ENCODE measurements around the gene LIPA.

LIPA gene

DNA sequence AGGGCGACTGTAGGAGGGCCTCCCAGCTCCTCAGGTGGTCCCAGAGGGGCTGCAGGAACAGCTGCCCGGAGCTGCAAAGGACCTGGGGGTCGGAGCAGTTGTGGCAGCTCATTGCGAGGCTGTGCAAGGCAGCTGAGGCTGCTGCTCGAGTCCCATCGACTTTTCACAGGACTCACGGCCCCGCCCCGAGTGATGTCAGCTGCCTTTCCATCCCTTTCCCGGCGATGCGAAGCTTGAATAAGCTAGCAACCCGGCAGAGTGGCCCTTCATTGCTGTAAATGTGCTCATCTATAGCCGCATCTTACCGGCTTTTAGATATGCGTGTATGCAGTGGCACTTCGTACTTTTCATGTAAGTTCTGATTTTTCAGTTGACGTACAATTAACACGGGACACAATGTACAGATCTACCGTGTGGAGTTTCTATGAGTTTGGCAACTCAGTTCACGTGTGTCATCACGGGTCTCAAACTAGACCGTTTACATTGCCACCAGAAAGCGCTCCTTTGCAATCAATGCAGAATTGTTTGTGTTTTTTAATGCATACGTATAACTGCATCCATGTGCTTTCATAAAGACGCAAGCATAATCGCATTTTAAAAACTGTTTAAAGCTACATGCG, 44.3 kb downstream of the LIPA start, which contains the start of gene CH25H (continued):
- no peak for TF ChIP-seq CREB5 (CRISPR knock-in tag; IDR thresholded peaks at IDR 0.05; ENCODE audit: low read depth)

GRCh38 chr10:89206402-89207180, 45.0 kb downstream of the LIPA start:
- no peak for TF ChIP-seq CSDC2 (CRISPR knock-in tag; IDR thresholded peaks at IDR 0.05)
- no peak for TF ChIP-seq ESRRG (CRISPR knock-in tag; IDR thresholded peaks at IDR 0.05)
- TF ChIP-seq TOX (CRISPR knock-in tag; IDR thresholded peaks at IDR 0.05; ENCODE audit: borderline replicate concordance) = no peak
- no peak for TF ChIP-seq PPARA (CRISPR knock-in tag; IDR thresholded peaks at IDR 0.05; ENCODE audit: borderline replicate concordance)
- TF ChIP-seq, protein P1, sequence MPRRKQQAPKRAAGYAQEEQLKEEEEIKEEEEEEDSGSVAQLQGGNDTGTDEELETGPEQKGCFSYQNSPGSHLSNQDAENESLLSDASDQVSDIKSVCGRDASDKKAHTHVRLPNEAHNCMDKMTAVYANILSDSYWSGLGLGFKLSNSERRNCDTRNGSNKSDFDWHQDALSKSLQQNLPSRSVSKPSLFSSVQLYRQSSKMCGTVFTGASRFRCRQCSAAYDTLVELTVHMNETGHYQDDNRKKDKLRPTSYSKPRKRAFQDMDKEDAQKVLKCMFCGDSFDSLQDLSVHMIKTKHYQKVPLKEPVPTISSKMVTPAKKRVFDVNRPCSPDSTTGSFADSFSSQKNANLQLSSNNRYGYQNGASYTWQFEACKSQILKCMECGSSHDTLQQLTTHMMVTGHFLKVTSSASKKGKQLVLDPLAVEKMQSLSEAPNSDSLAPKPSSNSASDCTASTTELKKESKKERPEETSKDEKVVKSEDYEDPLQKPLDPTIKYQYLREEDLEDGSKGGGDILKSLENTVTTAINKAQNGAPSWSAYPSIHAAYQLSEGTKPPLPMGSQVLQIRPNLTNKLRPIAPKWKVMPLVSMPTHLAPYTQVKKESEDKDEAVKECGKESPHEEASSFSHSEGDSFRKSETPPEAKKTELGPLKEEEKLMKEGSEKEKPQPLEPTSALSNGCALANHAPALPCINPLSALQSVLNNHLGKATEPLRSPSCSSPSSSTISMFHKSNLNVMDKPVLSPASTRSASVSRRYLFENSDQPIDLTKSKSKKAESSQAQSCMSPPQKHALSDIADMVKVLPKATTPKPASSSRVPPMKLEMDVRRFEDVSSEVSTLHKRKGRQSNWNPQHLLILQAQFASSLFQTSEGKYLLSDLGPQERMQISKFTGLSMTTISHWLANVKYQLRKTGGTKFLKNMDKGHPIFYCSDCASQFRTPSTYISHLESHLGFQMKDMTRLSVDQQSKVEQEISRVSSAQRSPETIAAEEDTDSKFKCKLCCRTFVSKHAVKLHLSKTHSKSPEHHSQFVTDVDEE (CRISPR knock-in tag; IDR thresholded peaks at IDR 0.05) = no peak
- no peak for TF ChIP-seq ZNF70 (CRISPR knock-in tag; IDR thresholded peaks at IDR 0.05)
- TF ChIP-seq POU6F1 (CRISPR knock-in tag; IDR thresholded peaks at IDR 0.05; ENCODE audit: borderline replicate concordance, low read depth) = no peak
- no peak for TF ChIP-seq ISL1 (CRISPR knock-in tag; IDR thresholded peaks at IDR 0.05)
- TF ChIP-seq RARB (CRISPR knock-in tag; IDR thresholded peaks at IDR 0.05) = no peak
- TF ChIP-seq CSRNP3 (CRISPR knock-in tag; IDR thresholded peaks at IDR 0.05) = no peak
- TF ChIP-seq GLIS3 (CRISPR knock-in tag; IDR thresholded peaks at IDR 0.05) = no peak
- no peak for TF ChIP-seq SNAI2 (CRISPR knock-in tag; IDR thresholded peaks at IDR 0.05)
- TF ChIP-seq ZNF565 (CRISPR knock-in tag; conservative IDR thresholded peaks at IDR 0.05; ENCODE audit: low read depth) = no peak
- ATAC-seq = peak; percentile 67

DNA sequence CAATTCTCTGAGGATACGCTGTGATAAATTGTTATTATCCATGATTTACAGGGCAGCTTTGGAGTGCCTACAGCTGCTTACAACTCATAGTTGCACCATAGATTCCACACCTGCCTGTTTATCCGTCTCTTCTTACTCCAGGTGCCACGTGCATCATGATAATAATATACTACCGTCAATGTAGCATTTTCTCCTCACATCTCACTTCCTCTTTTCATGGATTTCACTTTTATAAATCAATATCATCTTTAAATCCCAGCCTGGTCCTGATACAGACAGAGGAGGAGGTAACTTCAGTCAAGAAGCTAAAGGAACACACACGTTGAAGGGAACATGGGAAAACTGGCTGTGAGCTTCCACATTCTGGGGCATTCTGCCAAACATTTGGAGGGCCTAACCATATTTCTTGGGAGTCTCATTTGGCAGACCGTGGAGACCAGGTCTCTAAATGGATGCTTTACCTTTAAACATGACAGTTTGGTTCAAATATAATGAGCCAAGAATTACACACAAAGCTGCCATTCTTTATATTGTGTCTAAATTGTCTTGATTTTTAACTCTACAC, 46.9 kb downstream of the LIPA start:
- TF ChIP-seq ISL1 (CRISPR knock-in tag; IDR thresholded peaks at IDR 0.05) = no peak
- no peak for TF ChIP-seq POU6F1 (CRISPR knock-in tag; IDR thresholded peaks at IDR 0.05; ENCODE audit: borderline replicate concordance, low read depth)
- TF ChIP-seq CREB5 (CRISPR knock-in tag; IDR thresholded peaks at IDR 0.05; ENCODE audit: low read depth) = no peak
- ATAC-seq = no peak

DNA sequence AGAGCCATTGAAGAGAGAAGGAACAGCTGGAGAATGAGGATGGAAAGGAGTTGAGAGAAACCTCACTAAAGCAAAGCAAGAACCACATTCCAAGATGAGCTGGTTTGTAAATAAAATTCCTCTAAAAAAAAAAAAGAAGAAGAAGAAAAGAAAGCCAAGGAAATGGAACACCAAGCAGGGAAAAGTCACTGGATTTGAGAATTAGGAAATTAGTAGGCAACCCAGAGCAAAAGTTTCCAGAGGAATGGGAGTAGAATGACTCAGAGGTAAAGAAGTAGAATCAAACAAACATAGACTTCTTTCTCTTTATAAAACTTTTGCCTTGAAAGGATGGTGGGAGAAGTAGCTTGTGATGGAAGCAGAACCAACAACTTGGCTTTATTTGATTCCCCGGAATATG, 48.3 kb downstream of the LIPA start:
- no peak for ATAC-seq
- no peak for TF ChIP-seq ZFP30 (CRISPR knock-in tag; IDR thresholded peaks at IDR 0.05)
- TF ChIP-seq POU6F1 (CRISPR knock-in tag; IDR thresholded peaks at IDR 0.05; ENCODE audit: borderline replicate concordance, low read depth) = no peak
- no peak for TF ChIP-seq CSRNP3 (CRISPR knock-in tag; IDR thresholded peaks at IDR 0.05)
- no peak for TF ChIP-seq CREB5 (CRISPR knock-in tag; IDR thresholded peaks at IDR 0.05; ENCODE audit: low read depth)
- TF ChIP-seq TCF4 (CRISPR knock-in tag; IDR thresholded peaks at IDR 0.05; ENCODE audit: borderline replicate concordance) = no peak
- TF ChIP-seq ISL1 (CRISPR knock-in tag; IDR thresholded peaks at IDR 0.05) = no peak
- no peak for TF ChIP-seq ZNF565 (CRISPR knock-in tag; conservative IDR thresholded peaks at IDR 0.05; ENCODE audit: low read depth)
- TF ChIP-seq ZFP3 (CRISPR knock-in tag; IDR thresholded peaks at IDR 0.05) = no peak
- TF ChIP-seq CSDC2 (CRISPR knock-in tag; IDR thresholded peaks at IDR 0.05) = no peak
